HEK293 (cell line): ENCODE results near the gene ABHD15.

Experiments used
- CTCF ChIA-PET: fragments of 350-600 bp; formaldehyde crosslinking; extraction: SDS; loops from one replicate; lab custom pipeline; 2021; ENCODE audit warnings: antibody characterized with exemption; lab: Yijun Ruan, JAX
- POLR2A ChIA-PET: fragments of 300-600 bp; formaldehyde crosslinking; extraction: SDS; loops from one replicate; lab custom pipeline; 2020; ENCODE audit warnings: antibody characterized with exemption, inconsistent platforms; lab: Yijun Ruan, JAX
- H3K27ac ChIP-seq: fragments of 200-500 bp; sonication (Bioruptor generic); 2 replicates; pipeline ENCODE4 v1.5.1; 2014; ENCODE audit warnings: low read depth, low read length, control low read depth, inconsistent platforms; ENCODE audit errors: extremely low read depth
- H3K36me3 ChIP-seq, 2 experiments: fragments of 200-500 bp in 1 of 2; sonication (Bioruptor generic) in 1 of 2; 1 replicate in 1 of 2; 2 replicates in 1 of 2; pipeline ENCODE4 v1.5.1; 2014 to 2017; ENCODE audit warnings: inconsistent platforms in 2 of 2, low read length in 2 of 2; ENCODE audit not compliant: control insufficient read depth in 2 of 2, insufficient read depth in 1 of 2
- H3K4me1 ChIP-seq: fragments of 200-500 bp; sonication (Bioruptor generic); 2 replicates; pipeline ENCODE4 v1.5.1; 2014; ENCODE audit warnings: mild to moderate bottlenecking, low read length, inconsistent platforms; ENCODE audit not compliant: control insufficient read depth, insufficient read depth
- H3K4me3 ChIP-seq: 2 replicates; pipeline ENCODE4 v1.5.1; 2011; ENCODE audit warnings: low read depth, mild to moderate bottlenecking, control low read depth, low read length, moderate library complexity
- H3K9me3 ChIP-seq: fragments of 200-500 bp; sonication (Bioruptor generic); 2 replicates; pipeline ENCODE4 v1.5.1; 2014; ENCODE audit warnings: low read depth, low read length, inconsistent platforms; ENCODE audit not compliant: control insufficient read depth, insufficient read depth
- CTCF ChIP-seq: fragments of 450-650 bp; formaldehyde crosslinking; IDR thresholded peaks from 2 replicates; pipeline ENCODE4 v1.5.1; 2016; ENCODE audit warnings: missing biosample characterization, missing genetic modification characterization
- EGR2 ChIP-seq: fragments of 450-650 bp; formaldehyde crosslinking; IDR thresholded peaks from 2 replicates; pipeline ENCODE4 v1.5.1; 2016; ENCODE audit warnings: low read depth, missing biosample characterization, missing genetic modification characterization
- GFI1B ChIP-seq: fragments of 450-650 bp; formaldehyde crosslinking; IDR thresholded peaks from 2 replicates; pipeline ENCODE4 v1.5.1; 2016; ENCODE audit warnings: missing biosample characterization, missing genetic modification characterization
- GLIS1 ChIP-seq: fragments of 450-650 bp; formaldehyde crosslinking; IDR thresholded peaks from 2 replicates; pipeline ENCODE4 v1.5.1; 2016; ENCODE audit warnings: missing biosample characterization, missing genetic modification characterization
- HIC1 ChIP-seq: fragments of 450-650 bp; formaldehyde crosslinking; IDR thresholded peaks from 2 replicates; pipeline ENCODE4 v1.5.1; 2016; ENCODE audit warnings: missing biosample characterization, missing genetic modification characterization
- HOXA7 ChIP-seq: sonication (generic); formaldehyde crosslinking; IDR thresholded peaks from 2 replicates; pipeline ENCODE4 v1.8.1; 2022; ENCODE audit warnings: missing genetic modification reagents, borderline replicate concordance
- IKZF3 ChIP-seq: fragments of 450-650 bp; IDR thresholded peaks from 2 replicates; pipeline ENCODE4 v1.5.0; 2018; ENCODE audit warnings: missing biosample characterization, mild to moderate bottlenecking, missing genetic modification characterization, moderate library complexity
- MYNN ChIP-seq: fragments of 450-650 bp; formaldehyde crosslinking; IDR thresholded peaks from 2 replicates; pipeline ENCODE4 v1.5.1; 2016; ENCODE audit warnings: missing biosample characterization, missing genetic modification characterization, borderline replicate concordance
- PRDM4 ChIP-seq: fragments of 450-650 bp; formaldehyde crosslinking; IDR thresholded peaks from 2 replicates; pipeline ENCODE4 v1.5.1; 2017; ENCODE audit warnings: missing biosample characterization, missing genetic modification characterization
- SCRT2 ChIP-seq: fragments of 450-650 bp; formaldehyde crosslinking; IDR thresholded peaks from 2 replicates; pipeline ENCODE4 v1.5.1; 2016; ENCODE audit warnings: missing biosample characterization, missing genetic modification characterization
- ZNF18 ChIP-seq: fragments of 450-650 bp; formaldehyde crosslinking; IDR thresholded peaks from 2 replicates; pipeline ENCODE4 v1.5.1; 2016; ENCODE audit warnings: missing biosample characterization, missing genetic modification characterization
- ZNF221 ChIP-seq: fragments of 450-650 bp; formaldehyde crosslinking; IDR thresholded peaks from 2 replicates; pipeline ENCODE4 v1.5.1; 2017; ENCODE audit warnings: missing biosample characterization, missing genetic modification characterization, borderline replicate concordance
- ZNF311 ChIP-seq: fragments of 450-650 bp; formaldehyde crosslinking; IDR thresholded peaks from 2 replicates; pipeline ENCODE4 v1.5.1; 2017; ENCODE audit warnings: missing biosample characterization, missing genetic modification characterization, borderline replicate concordance
- ZNF394 ChIP-seq: fragments of 450-650 bp; formaldehyde crosslinking; IDR thresholded peaks from 2 replicates; pipeline ENCODE4 v1.5.1; 2016; ENCODE audit warnings: missing biosample characterization, missing genetic modification characterization, mild to moderate bottlenecking, moderate library complexity, borderline replicate concordance
- ZNF398 ChIP-seq: fragments of 450-650 bp; formaldehyde crosslinking; IDR thresholded peaks from 2 replicates; pipeline ENCODE4 v1.5.1; 2017; ENCODE audit warnings: missing biosample characterization, missing genetic modification characterization
- ZNF514 ChIP-seq: fragments of 450-650 bp; formaldehyde crosslinking; IDR thresholded peaks from 2 replicates; pipeline ENCODE4 v1.5.1; 2016; ENCODE audit warnings: missing biosample characterization, missing genetic modification characterization
- ZNF549 ChIP-seq: fragments of 450-650 bp; IDR thresholded peaks from 2 replicates; pipeline ENCODE4 v1.5.1; 2018; ENCODE audit warnings: missing biosample characterization, missing genetic modification characterization, mild to moderate bottlenecking, inconsistent platforms, moderate library complexity
- ZNF558 ChIP-seq: fragments of 450-650 bp; formaldehyde crosslinking; IDR thresholded peaks from 2 replicates; pipeline ENCODE4 v1.5.1; 2016; ENCODE audit warnings: missing biosample characterization, missing genetic modification characterization
- ZNF580 ChIP-seq: fragments of 450-650 bp; formaldehyde crosslinking; IDR thresholded peaks from 2 replicates; pipeline ENCODE4 v1.5.1; 2016; ENCODE audit warnings: missing biosample characterization, missing genetic modification characterization

The ABHD15 gene

GRCh38 chr17:29582772-29583171, 15.9 kb upstream of the ABHD15 start (continued):
- TF ChIP-seq ZNF311 (tag by site-specific recombination) (no peak), ZNF398 (tag by site-specific recombination) (no peak), PRDM4 (tag by site-specific recombination) (no peak)

- no peaks in the 10 kb centered on the region for H3K9me3 ChIP-seq
- H3K4me1 ChIP-seq: no peaks in the 10 kb centered on the region
- POLR2A ChIA-PET: interaction anchor here (2.0 kb wide), 1 partner anchor 9 kb away, joined by 14 read pairs; no protein-coding TSS in a partner anchor
- no peak overlapping the region for H3K4me3 ChIP-seq
- H3K27ac ChIP-seq: no peak overlapping the region
- H3K36me3 ChIP-seq: peaks cover 11 to 80% of the 10 kb centered on the region in 2 experiments; a peak in 2 of 3 replicates
- CTCF ChIA-PET: interaction anchor here (0.6 to 5.9 kb wide), 9 partner anchors 9 to 1307 kb away, joined by 3 to 74 read pairs (median 5); partner anchors contain the start of genes ABHD15, ANKRD13B and TP53I13
- TF ChIP-seq ZNF580 (0 out of 2 replicates have a peak, but pooled peaks have one; percentile 23), HOXA7 (CRISPR knock-in tag) (no peak)
Measured at GRCh38 chr17:29582254-29582765, 15.5 kb upstream of the ABHD15 start.

GRCh38 chr17:29581583-29582253, 14.9 kb upstream of the ABHD15 start:
- TF ChIP-seq MYNN: 0 out of 2 replicates have a peak, but pooled peaks have one; percentile 30
- no peak for TF ChIP-seq SCRT2 (tag by site-specific recombination)
- no peak for TF ChIP-seq CTCF
- no peak for TF ChIP-seq ZNF549 (tag by site-specific recombination)
- TF ChIP-seq ZNF394 (tag by site-specific recombination): no peak
- no peak for TF ChIP-seq ZNF18 (tag by site-specific recombination)
- TF ChIP-seq IKZF3 (tag by site-specific recombination): no peak
- 0 out of 2 replicates have a peak, but pooled peaks have one; percentile 13 for TF ChIP-seq HIC1 (tag by site-specific recombination)
- TF ChIP-seq GFI1B (tag by site-specific recombination): no peak
- no peak for TF ChIP-seq ZNF558
- TF ChIP-seq EGR2: no peak
- 0 out of 2 replicates have a peak, but pooled peaks have one; percentile 15 for TF ChIP-seq GLIS1
- TF ChIP-seq ZNF514: no peak
- no peak for TF ChIP-seq ZNF221
- ChIA-PET POLR2A (interaction anchor here (0.6 to 2.0 kb wide), 4 partner anchors 10 to 223 kb away, joined by 3 to 14 read pairs (median 6); no protein-coding TSS in a partner anchor), CTCF (interaction anchor here (0.6 to 5.9 kb wide), 13 partner anchors 11 to 1307 kb away, joined by 3 to 74 read pairs (median 5); partner anchors contain the start of genes ABHD15, ANKRD13B and TP53I13)
- H3K27ac ChIP-seq: no peak overlapping the region
- no peaks in the 10 kb centered on the region for H3K9me3 ChIP-seq
- H3K4me1 ChIP-seq: no peaks in the 10 kb centered on the region
- H3K4me3 ChIP-seq: no peak overlapping the region
- H3K36me3 ChIP-seq: peaks cover 11 to 83% of the 10 kb centered on the region in 2 experiments; a peak in 2 of 3 replicates
